Gastroesophageal sphincter (tissue), 4 donors: ENCODE results near the gene MAP4K4. TPM values are rescaled to one million over a fixed set of nuclear protein-coding genes. Genes with fewer than 3 reads are reported as not detected.

Experiments
- ATAC-seq: fragments of 150-250 bp; one replicate; pipeline ENCODE4 v1.9.1; 2016; ENCODE audit warnings: mild to moderate bottlenecking, moderate library complexity
- H3K27ac ChIP-seq, 4 donors: fragments of 200-600 bp; sonication (generic) in 3 of 4; 1 replicate in 3 of 4; 2 replicates in 1 of 4; pipeline ENCODE4 v1.5.1; 2016 to 2019
- H3K27me3 ChIP-seq: fragments of 200-600 bp; sonication (generic); one replicate; pipeline ENCODE4 v1.5.1; 2019
- H3K36me3 ChIP-seq, 2 donors: fragments of 200-600 bp; sonication (generic); one replicate each; pipeline ENCODE4 v1.5.1; 2019; ENCODE audit warnings: control low read depth in 1 of 2
- H3K4me1 ChIP-seq, 3 donors: fragments of 200-600 bp; sonication (generic); 1 replicate in 2 of 3; 2 replicates in 1 of 3; pipeline ENCODE4 v1.5.1; 2016 to 2019; ENCODE audit warnings: control low read depth in 2 of 3
- H3K4me3 ChIP-seq, 2 donors: fragments of 200-600 bp; sonication (generic); one replicate each; pipeline ENCODE4 v1.5.1; 2019; ENCODE audit warnings: mild to moderate bottlenecking in 1 of 2, moderate library complexity in 1 of 2
- H3K9me3 ChIP-seq, 3 donors: fragments of 200-600 bp; sonication (generic); one replicate each; pipeline ENCODE4 v1.5.1; 2017 to 2019; ENCODE audit warnings: control low read depth in 2 of 3
- EP300 ChIP-seq: sonication (generic); formaldehyde crosslinking; IDR thresholded peaks from one replicate; pipeline ENCODE4 v1.6.1; 2017; ENCODE audit warnings: antibody characterized with exemption, mild to moderate bottlenecking
- POLR2A ChIP-seq, 2 donors: fragments of 450-650 bp; IDR thresholded peaks; one replicate each; pipeline ENCODE4 v1.6.1; 2017; ENCODE audit warnings: antibody characterized with exemption in 2 of 2, mild to moderate bottlenecking in 2 of 2, moderate library complexity in 1 of 2
- POLR2AphosphoS5 ChIP-seq: sonication (generic); formaldehyde crosslinking; IDR thresholded peaks from one replicate; pipeline ENCODE4 v1.6.1; 2017; ENCODE audit warnings: antibody characterized with exemption
- WGBS, 2 donors: methylation state at CpG; one replicate each; pipeline ENCODE4 v1.1.5; 2018; ENCODE audit warnings: low coverage in 1 of 2; 5-methylcytosine and 5-hydroxymethylcytosine counted together
- total RNA-seq, 4 donors: library from RNA; depleted of rRNA; stranded (reverse); fragments of >200 nt; gene quantifications; one replicate each; pipeline ENCODE4 v1.1.0, GENCODE V29; 2016
- TF ChIP-seq, protein P1 (sequence below), 4 experiments: fragments of 200-600 bp in 2 of 4; fragments of 450-650 bp in 2 of 4; sonication (generic) in 1 of 4; IDR thresholded peaks; one replicate each; pipeline ENCODE4 v1.5.1; 2017 to 2019; ENCODE audit warnings: antibody characterized with exemption in 4 of 4, mild to moderate bottlenecking in 2 of 4, moderate library complexity in 2 of 4

MAP4K4 gene
- total RNA-seq, 4 donors from 2014 or later: 35.8 to 59.5 (median 48.9) TPM

- TF ChIP-seq EP300 (no peak), POLR2A (IDR thresholded peaks at IDR 0.05) (no peak), POLR2AphosphoS5 (no peak)
- TF ChIP-seq, protein P1, sequence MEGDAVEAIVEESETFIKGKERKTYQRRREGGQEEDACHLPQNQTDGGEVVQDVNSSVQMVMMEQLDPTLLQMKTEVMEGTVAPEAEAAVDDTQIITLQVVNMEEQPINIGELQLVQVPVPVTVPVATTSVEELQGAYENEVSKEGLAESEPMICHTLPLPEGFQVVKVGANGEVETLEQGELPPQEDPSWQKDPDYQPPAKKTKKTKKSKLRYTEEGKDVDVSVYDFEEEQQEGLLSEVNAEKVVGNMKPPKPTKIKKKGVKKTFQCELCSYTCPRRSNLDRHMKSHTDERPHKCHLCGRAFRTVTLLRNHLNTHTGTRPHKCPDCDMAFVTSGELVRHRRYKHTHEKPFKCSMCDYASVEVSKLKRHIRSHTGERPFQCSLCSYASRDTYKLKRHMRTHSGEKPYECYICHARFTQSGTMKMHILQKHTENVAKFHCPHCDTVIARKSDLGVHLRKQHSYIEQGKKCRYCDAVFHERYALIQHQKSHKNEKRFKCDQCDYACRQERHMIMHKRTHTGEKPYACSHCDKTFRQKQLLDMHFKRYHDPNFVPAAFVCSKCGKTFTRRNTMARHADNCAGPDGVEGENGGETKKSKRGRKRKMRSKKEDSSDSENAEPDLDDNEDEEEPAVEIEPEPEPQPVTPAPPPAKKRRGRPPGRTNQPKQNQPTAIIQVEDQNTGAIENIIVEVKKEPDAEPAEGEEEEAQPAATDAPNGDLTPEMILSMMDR (IDR thresholded peaks at IDR 0.05): no peak
Observed at GRCh38 chr2:101734505-101735165, 37.1 kb downstream of the MAP4K4 start.

DNA sequence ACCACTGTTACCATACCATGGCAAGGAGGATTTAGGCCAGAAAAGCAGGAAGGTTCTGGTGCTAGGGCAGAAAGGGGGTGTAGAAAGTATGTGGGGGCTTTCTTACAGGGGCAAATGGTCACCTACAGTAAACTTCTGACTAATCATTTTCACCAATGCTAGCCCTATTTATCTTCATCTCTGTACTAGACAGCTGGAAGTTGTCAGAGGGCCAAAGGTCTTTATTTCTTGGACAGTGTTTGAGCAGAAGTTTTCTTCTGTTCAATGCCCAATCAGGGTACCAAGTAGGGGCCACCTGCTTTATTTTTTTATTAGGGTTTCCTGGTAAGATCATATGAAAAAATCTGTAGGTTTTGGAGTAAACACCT is 37.6 kb downstream of the MAP4K4 start:
- no peak overlapping the region for H3K27ac ChIP-seq
- ATAC-seq: no peak
- no peaks in the 10 kb centered on the region for H3K9me3 ChIP-seq
- peaks cover 12 to 77% (median 36%) of the 10 kb centered on the region in 3 donors for H3K4me1 ChIP-seq
- TF ChIP-seq POLR2A (IDR thresholded peaks at IDR 0.05) (no peak), POLR2AphosphoS5 (no peak), EP300 (no peak)
- TF ChIP-seq, protein P1 (IDR thresholded peaks at IDR 0.05): no peak
- H3K36me3 ChIP-seq: no peaks in the 10 kb centered on the region
- H3K4me3 ChIP-seq: no peak overlapping the region
- H3K27me3 ChIP-seq: no peaks in the 10 kb centered on the region

More at GRCh38 chr2:101734505-101735165, 37.1 kb downstream of the MAP4K4 start:
- Histone ChIP-seq H3K9me3 (no peaks in the 10 kb centered on the region), H3K36me3 (no peaks in the 10 kb centered on the region), H3K4me3 (no peak overlapping the region), H3K4me1 (peaks cover 12 to 82% (median 36%) of the 10 kb centered on the region in 3 donors), H3K27ac (no peak overlapping the region), H3K27me3 (no peaks in the 10 kb centered on the region)
- 65 to 77% methylated on average over 8 of the region's 9 CpGs for WGBS, 2 donors
- no peak for ATAC-seq

DNA sequence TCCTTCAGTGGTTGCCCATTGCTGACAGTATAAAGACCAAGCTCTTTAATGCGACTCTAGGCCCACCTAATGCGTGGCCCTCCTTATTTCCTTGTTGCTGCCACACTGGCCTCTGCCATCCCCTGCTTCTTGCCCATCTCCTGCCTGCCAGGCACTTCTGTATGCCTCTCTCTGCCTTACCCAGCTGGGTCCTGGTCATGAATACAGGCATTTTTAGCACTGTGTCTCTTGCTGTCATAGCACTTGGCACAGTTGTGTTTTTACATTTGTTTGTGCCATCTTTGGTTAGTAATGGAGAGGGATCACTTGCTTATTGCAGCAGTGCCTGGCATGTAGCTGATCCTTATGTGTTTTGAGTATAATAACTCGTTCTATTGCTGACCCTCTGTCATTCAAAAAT is 38.7 kb downstream of the MAP4K4 start:
- WGBS, 2 donors: 61% methylated on average over 3 of the region's 3 CpGs
- Histone ChIP-seq H3K9me3 (no peaks in the 10 kb centered on the region), H3K36me3 (no peaks in the 10 kb centered on the region), H3K27me3 (no peaks in the 10 kb centered on the region), H3K27ac (peak overlapping the region; percentile 24 to 50 (median 38)), H3K4me1 (peaks cover 12 to 79% (median 36%) of the 10 kb centered on the region in 3 donors), H3K4me3 (no peak overlapping the region)
- TF ChIP-seq, protein P1 (IDR thresholded peaks at IDR 0.05): no peak
- TF ChIP-seq EP300 (no peak), POLR2AphosphoS5 (no peak), POLR2A (IDR thresholded peaks at IDR 0.05) (no peak)
- peak; percentile 12 for ATAC-seq

GRCh38 chr2:101736861-101737291 is 39.4 kb downstream of the MAP4K4 start:
- TF ChIP-seq POLR2AphosphoS5: peak; percentile 77
- TF ChIP-seq, protein P1 (IDR thresholded peaks at IDR 0.05): no peak
- Histone ChIP-seq H3K9me3 (no peaks in the 10 kb centered on the region), H3K4me3 (no peak overlapping the region), H3K27me3 (no peaks in the 10 kb centered on the region), H3K4me1 (peaks cover 14 to 83% (median 41%) of the 10 kb centered on the region in 3 donors), H3K27ac (peak overlapping the region; percentile 24 to 50 (median 38)), H3K36me3 (no peaks in the 10 kb centered on the region)
- ATAC-seq: peak; percentile 82
- WGBS, 2 donors: 0 to 13% methylated on average over 1 of the region's 1 CpG
